Neuron (in vitro differentiated cells): ENCODE data around the gene LONP1.
A peak's percentile ranks its signal among the peaks of the same experiment; 100 is the strongest.

Source experiments
- H2AFZ ChIP-seq: one replicate; pipeline ENCODE4 v1.6.1; 2013; ENCODE audit warnings: low read depth, mild to moderate bottlenecking, inconsistent platforms, low read length, moderate library complexity
- H3K27me3 ChIP-seq: one replicate; pipeline ENCODE4 v1.6.1; 2013; ENCODE audit warnings: low read length; ENCODE audit not compliant: insufficient read depth
- H3K36me3 ChIP-seq: one replicate; pipeline ENCODE4 v1.6.1; 2013; ENCODE audit warnings: low read length; ENCODE audit not compliant: insufficient read depth
- H3K4me1 ChIP-seq: one replicate; pipeline ENCODE4 v1.6.1; 2013; ENCODE audit warnings: low read length; ENCODE audit not compliant: insufficient read depth
- H3K4me3 ChIP-seq: 2 replicates; pipeline ENCODE4 v1.5.1; 2013; ENCODE audit warnings: mild to moderate bottlenecking, low read length, moderate library complexity
- H3K9me3 ChIP-seq: one replicate; pipeline ENCODE4 v1.6.1; 2013; ENCODE audit warnings: low read length

The LONP1 gene

GRCh38 chr19:5686647-5687359 is 33.1 kb downstream of the LONP1 start:
- Histone ChIP-seq H3K27me3 (no peaks in the 10 kb centered on the region), H3K36me3 (peaks cover 10% of the 10 kb centered on the region), H3K9me3 (no peaks in the 10 kb centered on the region), H3K4me3 (peak overlapping the region; percentile 39), H2AFZ (no peak overlapping the region), H3K4me1 (peaks cover 14% of the 10 kb centered on the region)

GRCh38 chr19:5686326-5686646 is 33.7 kb downstream of the LONP1 start:
- Histone ChIP-seq H3K27me3 (no peaks in the 10 kb centered on the region), H3K4me1 (peaks cover 13% of the 10 kb centered on the region), H3K36me3 (peaks cover 5% of the 10 kb centered on the region), H3K9me3 (no peaks in the 10 kb centered on the region), H2AFZ (no peak overlapping the region), H3K4me3 (no peak overlapping the region)

GRCh38 chr19:5684694-5685430 is 35.1 kb downstream of the LONP1 start:
- no peaks in the 10 kb centered on the region for H3K27me3 ChIP-seq
- peaks cover 2% of the 10 kb centered on the region for H3K36me3 ChIP-seq
- H3K4me1 ChIP-seq: peaks cover 11% of the 10 kb centered on the region

GRCh38 chr19:5683177-5683886 is 36.6 kb downstream of the LONP1 start:
- no peaks in the 10 kb centered on the region for H3K9me3 ChIP-seq
- H2AFZ ChIP-seq: no peak overlapping the region
- H3K4me1 ChIP-seq: peaks cover 18% of the 10 kb centered on the region
- no peak overlapping the region for H3K4me3 ChIP-seq
- H3K36me3 ChIP-seq: peaks cover 2% of the 10 kb centered on the region
- no peaks in the 10 kb centered on the region for H3K27me3 ChIP-seq

More at GRCh38 chr19:5684694-5685430, 35.1 kb downstream of the LONP1 start:
- Histone ChIP-seq H3K4me3 (no peak overlapping the region), H3K9me3 (no peaks in the 10 kb centered on the region), H2AFZ (no peak overlapping the region)

GRCh38 chr19:5682107-5682482 is 37.9 kb downstream of the LONP1 start:
- Histone ChIP-seq H3K36me3 (peaks cover 7% of the 10 kb centered on the region), H3K4me3 (peak overlapping the region; percentile 70), H3K27me3 (no peaks in the 10 kb centered on the region), H2AFZ (no peak overlapping the region), H3K9me3 (no peaks in the 10 kb centered on the region), H3K4me1 (peaks cover 18% of the 10 kb centered on the region)

GRCh38 chr19:5681391-5682106 is 38.4 kb downstream of the LONP1 start:
- H3K36me3 ChIP-seq: peaks cover 7% of the 10 kb centered on the region
- no peaks in the 10 kb centered on the region for H3K27me3 ChIP-seq
- peaks cover 18% of the 10 kb centered on the region for H3K4me1 ChIP-seq
- H3K9me3 ChIP-seq: no peaks in the 10 kb centered on the region
- no peak overlapping the region for H2AFZ ChIP-seq
- peak overlapping the region; percentile 70 for H3K4me3 ChIP-seq

GRCh38 chr19:5680437-5681368 is 39.2 kb downstream of the LONP1 start, which contains the start of the genes HSD11B1L and MICOS13:
TSS of gene HSD11B1L (plus strand) at chr19:5681027. CDS start at chr19:5684833, 3,806 bp downstream.
TSS of gene MICOS13 (minus strand) at chr19:5680516. CDS start at chr19:5680486, 30 bp downstream.
- Histone ChIP-seq H3K4me1 (peaks cover 18% of the 10 kb centered on the region), H3K4me3 (peak within 1 kb of the TSS; percentile 70), H3K36me3 (peaks cover 7% of the 10 kb centered on the region), H3K27me3 (no peaks in the 10 kb centered on the region), H3K9me3 (no peaks in the 10 kb centered on the region), H2AFZ (no peak within 1 kb of the TSS)

- Histone ChIP-seq H3K4me1 (peaks cover 18% of the 10 kb centered on the region), H2AFZ (no peak overlapping the region), H3K4me3 (peak overlapping the region; percentile 70), H3K9me3 (no peaks in the 10 kb centered on the region), H3K27me3 (no peaks in the 10 kb centered on the region), H3K36me3 (peaks cover 9% of the 10 kb centered on the region)
Observed at GRCh38 chr19:5680084-5680436, 39.9 kb downstream of the LONP1 start.

GRCh38 chr19:5679289-5680083 is 40.5 kb downstream of the LONP1 start:
- H3K4me3 ChIP-seq: peak overlapping the region; percentile 70
- H3K36me3 ChIP-seq: peaks cover 10% of the 10 kb centered on the region
- no peaks in the 10 kb centered on the region for H3K27me3 ChIP-seq
- H3K4me1 ChIP-seq: peaks cover 18% of the 10 kb centered on the region
- no peak overlapping the region for H2AFZ ChIP-seq
- no peaks in the 10 kb centered on the region for H3K9me3 ChIP-seq

- peaks cover 18% of the 10 kb centered on the region for H3K4me1 ChIP-seq
- H3K9me3 ChIP-seq: no peaks in the 10 kb centered on the region
- peaks cover 8% of the 10 kb centered on the region for H3K36me3 ChIP-seq
- no peaks in the 10 kb centered on the region for H3K27me3 ChIP-seq
- no peak overlapping the region for H2AFZ ChIP-seq
- H3K4me3 ChIP-seq: no peak overlapping the region
Observed at GRCh38 chr19:5678071-5678718, 41.8 kb downstream of the LONP1 start.

- Histone ChIP-seq H2AFZ (no peak overlapping the region), H3K4me3 (no peak overlapping the region), H3K9me3 (no peaks in the 10 kb centered on the region), H3K36me3 (peaks cover 8% of the 10 kb centered on the region), H3K4me1 (peaks cover 18% of the 10 kb centered on the region), H3K27me3 (no peaks in the 10 kb centered on the region)
Observed at GRCh38 chr19:5677580-5677979, 42.4 kb downstream of the LONP1 start.
